Stimulated activated CD8-positive, alpha-beta memory T cell treated with anti-CD3 and anti-CD28 coated beads, Interleukin-2, amount 100 ng/mL, for 48 hours (primary cell): ENCODE measurements around the gene RAE1.
"Not testable (repeated sequence)": the region's sequence is repeated elsewhere in the genome, so short reads cannot be mapped to it uniquely, and the experiment has no call there.

ENCODE experiments used
- DNase-seq, 2 donors: peaks; one replicate each; pipeline ENCODE4 v3.0.0-alpha.2; 2020; ENCODE audit warnings: low read depth in 2 of 2

Gene RAE1

GRCh38 chr20:57414867-57415592, 64.0 kb downstream of the RAE1 start:
- DNase-seq, result no peak

- DNase-seq, result no peak
Measured at GRCh38 chr20:57415771-57416170, 64.7 kb downstream of the RAE1 start.

- DNase-seq, result no peak
Measured at GRCh38 chr20:57416296-57417022, 65.4 kb downstream of the RAE1 start.

- no peak for DNase-seq
Measured at GRCh38 chr20:57417051-57417689, 66.1 kb downstream of the RAE1 start.

GRCh38 chr20:57417830-57418780, 67.0 kb downstream of the RAE1 start:
- no peak for DNase-seq

- not testable (repeated sequence) for DNase-seq
Measured at GRCh38 chr20:57419479-57419878, 68.4 kb downstream of the RAE1 start.

GRCh38 chr20:57420571-57421252, 69.7 kb downstream of the RAE1 start:
- no peak for DNase-seq

GRCh38 chr20:57421253-57422220, 70.5 kb downstream of the RAE1 start:
- DNase-seq, result no peak

GRCh38 chr20:57422254-57422653, 71.2 kb downstream of the RAE1 start:
- no peak for DNase-seq

- no peak for DNase-seq
Measured at GRCh38 chr20:57425150-57426013, 74.3 kb downstream of the RAE1 start.

GRCh38 chr20:57426271-57426689, 75.2 kb downstream of the RAE1 start:
- DNase-seq, result no peak

GRCh38 chr20:57426831-57427230, 75.8 kb downstream of the RAE1 start:
- DNase-seq, result no peak

GRCh38 chr20:57428324-57429158, 77.5 kb downstream of the RAE1 start:
- no peak for DNase-seq
